T-helper 9 cell (primary cell): Measurements from ENCODE around the gene DEFB131B.
A peak's percentile ranks its signal among the peaks of the same experiment; 100 is the strongest.
"Not testable (repeated sequence)": the region's sequence is repeated elsewhere in the genome, so short reads cannot be mapped to it uniquely, and the experiment has no call there.

Experiments used
- DNase-seq: peaks from one replicate; pipeline ENCODE4 v3.0.0-alpha.2; 2020

Gene DEFB131B

GRCh38 chr11:71911986-71912340 is 33.7 kb downstream of the DEFB131B start:
- DNase-seq = not testable (repeated sequence)

- no peak for DNase-seq
Observed at GRCh38 chr11:71913756-71914526, 35.7 kb downstream of the DEFB131B start.

- DNase-seq = no peak
Observed at GRCh38 chr11:71914617-71915189, 36.5 kb downstream of the DEFB131B start.

GRCh38 chr11:71917646-71918140 is 39.4 kb downstream of the DEFB131B start:
- no peak for DNase-seq

- DNase-seq = no peak
Observed at GRCh38 chr11:71927820-71928736, 49.8 kb downstream of the DEFB131B start, which contains the start of gene XNDC1N. Gene XNDC1N (minus strand): TSS chr11:71928594. CDS start chr11:71923353, 5,241 bp downstream.

GRCh38 chr11:71928737-71929443 is 50.6 kb downstream of the DEFB131B start, which contains the start of gene RNF121:
Gene RNF121 (plus strand): TSS chr11:71929046. CDS start chr11:71929062, 16 bp downstream.
- peak; percentile 97 for DNase-seq

GRCh38 chr11:71929491-71929890 is 51.2 kb downstream of the DEFB131B start:
- DNase-seq = no peak

GRCh38 chr11:71930556-71931244 is 52.4 kb downstream of the DEFB131B start:
- DNase-seq = no peak

- no peak for DNase-seq
Observed at GRCh38 chr11:71931245-71931602, 53.0 kb downstream of the DEFB131B start.

- DNase-seq = no peak
Observed at GRCh38 chr11:71933141-71933933, 55.1 kb downstream of the DEFB131B start.
